GM21447 (cell line): ENCODE data around the gene G6PC1.
"Not testable (repeated sequence)": the region's sequence is repeated elsewhere in the genome, so short reads cannot be mapped to it uniquely, and the experiment has no call there.

Source experiments
- ATAC-seq: cut with Tn5 transposase; IDR thresholded peaks from one replicate; pipeline ENCODE4 v1.9.1; 2021; ENCODE audit not compliant: unreplicated experiment

The G6PC1 gene

DNA sequence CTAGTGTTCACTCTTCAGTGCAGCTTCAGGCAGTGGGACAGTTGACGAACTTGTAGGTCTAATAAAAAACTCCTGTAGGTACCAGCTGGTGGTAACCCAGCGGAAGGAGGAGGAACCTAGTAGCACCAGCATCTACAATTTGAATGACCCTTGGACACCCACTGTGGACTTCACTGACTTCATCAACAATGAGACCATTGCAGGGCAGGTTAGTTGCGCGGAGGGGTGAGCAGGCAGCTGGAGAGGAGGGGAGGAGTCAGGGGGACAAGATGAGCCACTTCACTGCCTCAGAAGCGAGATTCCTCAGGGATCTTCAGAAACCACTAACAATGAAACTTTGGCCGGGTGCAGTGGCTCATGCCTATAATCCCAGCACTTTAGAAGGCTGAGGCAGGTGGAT is 27.3 kb upstream of the G6PC1 start:
- ATAC-seq = no peak

DNA sequence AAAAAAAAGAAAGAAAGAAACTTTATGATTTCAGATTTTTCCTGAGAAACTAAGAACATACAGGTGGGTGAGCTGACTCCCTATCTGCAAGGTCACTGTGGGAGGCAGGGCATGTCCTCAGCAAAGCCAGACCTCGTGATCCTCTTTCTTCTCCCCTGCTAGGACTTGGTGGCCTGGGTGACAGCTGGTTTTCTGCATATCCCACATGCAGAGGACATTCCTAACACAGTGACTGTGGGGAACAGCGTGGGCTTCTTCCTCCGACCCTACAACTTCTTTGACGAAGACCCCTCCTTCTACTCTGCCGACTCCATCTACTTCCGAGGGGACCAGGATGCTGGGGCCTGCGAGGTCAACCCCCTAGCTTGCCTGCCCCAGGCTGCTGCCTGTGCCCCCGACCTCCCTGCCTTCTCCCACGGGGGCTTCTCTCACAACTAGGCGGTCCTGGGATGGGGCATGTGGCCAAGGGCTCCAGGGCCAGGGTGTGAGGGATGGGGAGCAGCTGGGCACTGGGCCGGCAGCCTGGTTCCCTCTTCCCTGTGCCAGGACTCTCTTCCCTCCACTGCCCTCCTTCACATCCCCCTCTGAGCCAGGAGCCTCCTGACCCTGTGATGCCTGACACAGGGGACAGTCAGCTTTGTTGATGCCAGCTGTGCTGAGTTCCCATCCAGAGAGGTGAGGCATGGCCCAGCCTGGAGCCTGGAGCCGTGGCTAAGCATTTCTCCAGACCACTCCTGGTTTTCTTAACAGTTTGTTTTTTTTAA is 26.5 kb upstream of the G6PC1 start:
- ATAC-seq = not testable (repeated sequence)

- ATAC-seq = no peak
Observed at GRCh38 chr17:42877037-42877436, 23.6 kb upstream of the G6PC1 start.

DNA sequence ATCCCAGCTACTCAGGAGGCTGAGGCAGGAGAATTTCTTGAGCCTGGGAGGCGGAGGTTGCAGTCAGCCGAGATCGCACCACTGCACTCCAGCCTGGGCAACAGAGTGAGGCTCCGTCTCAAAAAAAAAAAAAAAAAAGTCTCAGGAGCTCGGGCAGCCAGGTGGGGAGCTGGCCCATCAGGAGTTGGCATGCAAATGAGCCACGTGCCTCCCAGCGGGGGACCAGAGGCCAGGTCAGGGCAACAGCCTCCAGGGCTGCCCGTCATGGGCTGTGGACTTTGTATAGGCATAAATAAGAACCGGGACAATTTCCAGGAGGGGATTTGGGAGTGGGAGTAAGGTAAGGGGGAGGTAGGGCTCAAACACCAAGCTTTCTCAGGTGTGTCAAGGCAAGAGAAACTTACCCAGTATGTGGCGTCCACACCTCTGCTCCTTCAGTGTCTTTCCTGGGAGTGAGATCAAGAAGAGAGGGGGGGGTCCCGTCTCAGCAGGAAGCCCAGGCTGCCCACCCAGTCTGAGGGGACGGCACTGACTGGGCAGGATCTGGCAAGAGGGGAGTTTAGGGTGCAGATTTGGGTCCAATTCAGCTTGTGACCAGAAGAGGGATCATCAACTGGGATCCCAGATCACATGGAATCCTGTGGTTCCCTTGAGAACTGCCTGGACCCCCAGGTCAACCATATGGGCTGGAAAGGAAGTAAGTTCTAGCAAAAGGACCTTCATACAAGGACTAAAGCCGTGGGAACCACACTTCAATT is 22.3 kb upstream of the G6PC1 start:
- ATAC-seq = no peak

DNA sequence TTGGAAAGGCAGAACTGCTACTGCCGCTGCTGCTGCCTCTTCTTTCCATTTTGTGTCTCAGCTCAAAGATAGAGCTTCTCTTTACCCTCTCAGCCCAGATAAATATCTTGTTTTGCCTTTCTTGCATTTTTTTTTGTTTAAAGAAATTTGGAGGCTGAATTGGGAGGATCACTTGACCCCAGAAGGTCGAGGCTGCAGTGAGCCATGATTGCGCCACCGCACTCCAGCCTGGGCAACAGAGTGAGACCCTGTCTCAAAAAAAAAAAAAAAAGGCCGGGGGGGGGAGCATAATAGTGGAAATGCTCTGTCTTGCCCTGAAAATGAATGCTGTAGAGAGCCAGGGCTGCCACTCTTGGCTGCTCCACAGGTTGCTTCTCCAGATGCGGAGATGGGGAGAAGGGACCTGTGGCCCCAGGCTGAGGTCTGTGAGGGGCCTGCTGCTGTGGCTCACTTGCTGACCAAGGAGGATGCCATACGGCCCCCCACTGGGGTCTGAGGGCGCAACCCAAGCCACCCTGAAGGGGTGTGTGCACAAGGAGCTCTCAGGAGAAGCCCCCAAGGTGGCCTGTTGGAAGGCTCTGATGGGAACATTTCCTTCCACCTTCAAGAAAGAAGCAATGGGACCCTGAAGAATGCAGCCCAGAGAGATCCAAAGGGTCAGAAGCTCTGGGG is 21.5 kb upstream of the G6PC1 start:
- no peak for ATAC-seq

- ATAC-seq = no peak
Observed at GRCh38 chr17:42879596-42879985, 21.0 kb upstream of the G6PC1 start.

GRCh38 chr17:42880776-42881310 is 19.8 kb upstream of the G6PC1 start:
- no peak for ATAC-seq

DNA sequence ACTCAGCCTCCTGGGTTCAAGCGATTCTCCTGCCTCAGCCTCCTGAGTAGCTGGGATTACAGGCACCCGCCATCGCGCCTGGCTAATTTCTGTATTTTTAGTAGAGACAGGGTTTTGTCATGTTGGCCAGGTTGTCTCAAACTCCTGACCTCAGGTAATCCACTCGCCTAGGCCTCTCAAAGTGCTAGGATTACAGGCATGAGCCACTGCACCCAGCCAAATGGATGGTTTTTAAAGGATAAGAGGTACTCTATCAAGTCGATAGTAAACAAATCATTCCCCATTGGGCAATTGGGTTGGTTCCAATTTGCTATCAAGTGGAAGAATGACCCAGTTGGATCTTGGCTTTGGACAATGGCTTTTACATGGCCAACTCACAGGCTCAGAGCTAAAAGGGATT is 18.9 kb upstream of the G6PC1 start:
- ATAC-seq = not testable (repeated sequence)

GRCh38 chr17:42882166-42882565 is 18.4 kb upstream of the G6PC1 start:
- ATAC-seq = no peak

DNA sequence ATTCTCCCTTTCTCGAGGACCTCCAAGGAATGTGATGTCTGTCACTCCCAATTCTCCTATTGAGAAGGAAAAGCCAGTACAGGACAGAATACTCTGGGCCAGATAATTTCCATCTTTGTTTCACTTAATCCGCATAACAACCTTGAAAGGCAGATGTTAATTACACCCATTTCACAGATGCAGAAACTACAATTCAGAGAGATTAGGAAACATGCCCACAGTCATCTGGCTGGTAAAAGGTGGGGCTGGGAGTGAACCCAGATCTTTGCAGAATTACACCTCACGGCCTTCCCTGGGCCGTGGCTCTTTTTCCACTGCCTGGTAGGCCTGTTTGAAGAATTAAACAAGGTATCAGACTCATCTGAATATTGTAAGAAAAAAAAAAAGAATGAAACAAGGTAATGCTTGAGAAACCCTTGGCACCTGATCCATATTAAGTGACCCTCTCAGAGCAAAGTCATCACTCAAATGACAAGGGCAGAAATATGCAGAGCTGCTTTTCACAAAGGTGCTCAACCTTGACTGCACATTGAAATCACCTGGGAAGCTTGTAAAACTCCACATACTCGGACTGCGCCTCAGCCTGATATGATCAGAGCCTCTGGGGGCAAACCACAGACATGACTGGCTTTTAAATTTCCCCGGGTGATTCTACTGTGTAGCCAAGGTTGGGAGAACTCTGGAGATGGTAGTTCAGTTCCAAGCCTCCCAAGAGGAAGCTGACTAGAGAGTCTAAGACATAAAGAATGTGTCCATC is 16.6 kb upstream of the G6PC1 start:
- no peak for ATAC-seq

- not testable (repeated sequence) for ATAC-seq
Observed at GRCh38 chr17:42885806-42886205, 14.8 kb upstream of the G6PC1 start.

DNA sequence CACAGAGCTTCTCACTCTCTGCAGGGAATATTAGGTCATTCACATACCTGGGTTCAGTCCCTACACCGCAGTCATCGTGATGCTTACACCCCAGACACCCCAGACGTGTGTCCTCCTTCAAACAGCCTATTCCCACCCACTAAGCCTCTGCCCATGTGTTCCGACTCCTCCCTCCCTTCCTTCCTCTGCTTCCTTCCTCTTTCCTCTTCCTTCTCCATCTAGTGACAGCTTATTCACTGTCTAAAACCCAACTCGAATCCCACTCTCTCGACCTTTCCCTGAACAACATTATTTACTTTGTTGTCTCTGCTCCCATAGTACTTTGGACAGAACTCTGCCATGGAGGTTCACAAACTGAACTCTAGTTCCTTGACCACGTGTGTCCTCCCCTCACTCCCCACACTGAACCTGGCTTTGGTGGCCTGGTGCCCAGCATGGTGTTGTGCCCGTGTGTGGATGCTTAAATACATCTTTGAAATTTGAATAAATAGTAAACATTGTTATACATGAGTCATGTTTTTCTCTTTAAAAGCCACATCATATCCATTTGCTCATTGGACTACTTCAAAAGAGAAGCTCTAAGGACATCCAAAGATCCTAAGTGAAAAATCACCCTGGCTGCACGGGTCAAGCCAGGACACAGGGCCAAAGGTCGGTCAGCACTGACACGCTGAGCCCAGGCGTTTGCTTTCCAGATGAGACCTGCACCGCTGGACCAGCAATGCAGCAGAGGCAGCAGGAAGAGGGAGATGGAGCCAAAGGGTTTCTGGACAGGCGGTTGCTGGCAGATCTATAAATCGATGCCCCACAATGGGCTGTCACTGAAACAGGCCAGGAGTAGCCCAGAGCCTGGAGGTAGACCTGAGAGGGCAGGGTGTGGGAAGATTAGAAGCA is 14.1 kb upstream of the G6PC1 start:
- no peak for ATAC-seq

GRCh38 chr17:42889809-42890208 is 10.8 kb upstream of the G6PC1 start:
- ATAC-seq = no peak

DNA sequence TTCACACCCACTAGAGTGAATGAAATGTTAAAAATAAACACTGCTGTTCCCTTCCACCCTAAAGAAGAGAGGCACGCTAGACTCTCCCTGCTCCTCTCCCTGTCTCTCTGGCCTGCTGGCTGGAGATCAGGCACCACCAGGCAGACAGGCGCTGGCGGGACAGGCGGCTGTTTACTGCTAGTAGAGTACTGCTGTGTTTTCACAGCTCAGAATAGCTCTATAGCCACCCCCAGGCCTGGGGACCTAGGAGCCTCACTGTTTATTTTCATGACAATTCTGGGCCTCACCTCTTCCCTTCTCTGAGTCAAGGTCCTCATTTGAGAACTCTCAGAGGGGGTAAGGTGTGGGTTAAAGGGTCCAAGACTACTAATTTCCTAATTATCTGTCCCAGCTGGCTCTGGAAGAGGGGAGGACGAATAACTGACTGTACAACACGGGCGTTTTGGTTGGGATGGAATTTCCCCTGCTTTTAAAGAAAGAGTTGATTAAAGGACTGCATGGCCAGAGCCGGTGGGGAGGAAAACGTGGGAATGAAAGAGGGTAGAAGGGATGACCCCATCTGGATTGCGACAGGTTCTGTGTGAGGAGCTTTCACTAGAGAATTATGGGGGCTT is 9.0 kb upstream of the G6PC1 start:
- no peak for ATAC-seq

DNA sequence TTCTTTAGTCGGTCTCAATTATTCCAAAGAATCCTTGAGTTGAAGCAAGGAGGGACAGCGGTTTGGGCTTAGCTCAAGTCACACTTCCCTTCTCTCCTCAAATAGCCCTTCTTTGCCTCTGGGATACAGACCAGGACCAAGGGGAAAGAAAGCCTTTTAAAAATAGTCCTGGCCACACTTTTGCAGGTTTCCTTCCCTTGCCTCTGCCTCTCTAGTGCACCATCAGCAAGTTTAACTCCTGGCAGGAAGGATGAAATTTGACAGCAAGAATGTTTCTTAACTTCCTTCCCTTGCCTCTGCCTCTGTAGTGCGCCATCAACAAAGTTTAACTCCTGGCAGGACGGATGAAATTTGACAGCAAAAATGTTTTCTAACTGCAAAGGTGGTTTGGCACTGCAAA is 7.2 kb upstream of the G6PC1 start:
- ATAC-seq = no peak

DNA sequence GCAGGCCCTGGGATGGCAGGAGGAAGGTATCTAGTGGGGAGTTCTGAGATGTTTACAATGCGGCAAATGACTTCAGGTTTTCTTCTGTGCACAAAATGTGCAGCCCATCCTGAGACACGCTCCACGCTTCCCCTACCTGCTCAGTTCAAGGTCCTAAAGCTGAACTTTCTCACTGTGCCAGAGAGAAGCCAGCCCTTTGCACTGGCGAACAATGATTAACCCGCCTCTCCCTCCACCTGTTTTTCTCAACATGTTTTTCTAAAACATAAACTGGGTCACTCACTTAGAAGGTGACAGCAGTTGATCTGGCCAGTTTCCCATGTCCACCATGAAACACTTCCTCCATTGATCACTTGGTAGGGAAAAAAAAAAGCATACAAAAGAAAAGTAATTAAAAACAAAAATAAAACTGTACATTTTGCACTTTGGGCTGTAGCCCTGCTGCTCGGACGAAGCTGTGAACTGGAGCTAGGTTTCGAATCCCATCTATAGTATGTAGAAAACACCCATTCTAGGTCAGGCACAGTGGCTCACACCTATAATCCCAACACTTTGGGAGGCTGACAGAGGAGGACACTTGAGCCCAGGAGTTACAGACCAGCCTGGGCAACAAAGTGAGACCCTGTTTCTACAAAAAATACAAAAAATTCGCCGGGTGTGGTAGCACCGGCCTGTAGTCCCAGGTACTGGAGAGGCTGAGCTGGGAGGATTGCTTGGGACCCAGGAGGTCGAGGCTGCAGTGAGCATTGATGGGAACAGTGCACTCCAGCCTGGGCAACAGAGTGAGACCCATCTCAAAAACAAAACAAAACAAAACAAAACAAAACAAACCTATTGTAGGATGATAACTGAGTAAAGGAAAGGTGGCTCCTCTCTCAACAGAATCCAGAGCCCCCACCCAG is 6.1 kb upstream of the G6PC1 start:
- no peak for ATAC-seq

- no peak for ATAC-seq
Observed at GRCh38 chr17:42895185-42895555, 5.4 kb upstream of the G6PC1 start.

DNA sequence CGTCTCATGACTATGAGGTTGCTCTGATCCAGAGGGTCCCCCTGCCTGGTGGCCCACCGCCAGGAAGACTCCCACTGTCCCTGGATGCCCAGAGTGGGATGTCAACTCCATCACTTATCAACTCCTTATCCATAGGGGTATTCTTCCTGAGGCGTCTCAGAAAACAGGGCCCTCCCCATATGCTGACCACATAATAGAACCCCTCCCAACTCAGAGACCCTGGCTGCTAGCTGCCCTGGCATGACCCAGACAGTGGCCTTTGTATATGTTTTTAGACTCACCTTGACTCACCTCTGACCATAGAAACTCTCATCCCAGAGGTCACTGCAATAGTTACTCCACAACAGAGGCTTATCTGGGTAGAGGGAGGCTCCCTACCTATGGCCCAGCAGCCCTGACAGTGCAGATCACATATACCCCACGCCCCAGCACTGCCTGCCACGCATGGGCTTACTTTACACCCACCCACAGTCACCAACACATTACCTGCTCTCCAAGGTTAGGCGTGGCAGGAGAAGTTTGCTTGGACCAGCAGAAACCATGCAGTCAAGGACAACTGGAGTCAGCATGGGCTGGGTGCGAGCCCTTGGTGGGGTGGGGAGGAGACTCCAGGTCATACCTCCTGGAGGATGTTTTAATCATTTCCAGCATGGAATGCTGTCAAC is 2.3 kb upstream of the G6PC1 start:
- ATAC-seq = no peak
